NCI-H187 treated with DMSO at 0.1 percent for 48 hours (cell line): ENCODE results near the gene TEX14.
A peak's percentile ranks its signal among the peaks of the same experiment; 100 is the strongest.

Experiments used
- DNase-seq: peaks from one replicate; lab custom pipeline; 2025; lab: John Stamatoyannopoulos, UW

Gene TEX14

DNA sequence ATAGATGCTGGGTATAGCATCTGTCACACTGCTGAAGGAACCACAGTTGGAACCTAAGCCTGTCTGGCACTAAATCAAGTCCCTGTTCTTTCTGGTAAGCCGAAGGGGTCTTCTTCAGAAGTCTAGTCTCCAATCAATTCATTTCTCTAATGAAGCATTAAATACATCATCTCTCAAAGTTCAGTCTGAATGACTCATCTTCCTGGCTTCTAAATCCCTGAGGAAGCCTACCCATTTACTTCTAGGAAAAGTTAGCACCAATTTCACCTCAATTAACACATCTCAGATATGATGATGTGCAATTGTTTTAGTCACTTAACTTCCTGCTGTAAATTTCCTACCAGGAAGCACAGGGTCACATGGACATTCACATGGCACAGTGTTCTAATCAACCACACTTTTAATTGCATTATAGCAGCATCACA, 49.9 kb downstream of the TEX14 start:
- DNase-seq, result no peak

- no peak for DNase-seq
Observed at GRCh38 chr17:58640202-58640601, 51.6 kb downstream of the TEX14 start.

- DNase-seq, result no peak
Observed at GRCh38 chr17:58639681-58640080, 52.2 kb downstream of the TEX14 start.

DNA sequence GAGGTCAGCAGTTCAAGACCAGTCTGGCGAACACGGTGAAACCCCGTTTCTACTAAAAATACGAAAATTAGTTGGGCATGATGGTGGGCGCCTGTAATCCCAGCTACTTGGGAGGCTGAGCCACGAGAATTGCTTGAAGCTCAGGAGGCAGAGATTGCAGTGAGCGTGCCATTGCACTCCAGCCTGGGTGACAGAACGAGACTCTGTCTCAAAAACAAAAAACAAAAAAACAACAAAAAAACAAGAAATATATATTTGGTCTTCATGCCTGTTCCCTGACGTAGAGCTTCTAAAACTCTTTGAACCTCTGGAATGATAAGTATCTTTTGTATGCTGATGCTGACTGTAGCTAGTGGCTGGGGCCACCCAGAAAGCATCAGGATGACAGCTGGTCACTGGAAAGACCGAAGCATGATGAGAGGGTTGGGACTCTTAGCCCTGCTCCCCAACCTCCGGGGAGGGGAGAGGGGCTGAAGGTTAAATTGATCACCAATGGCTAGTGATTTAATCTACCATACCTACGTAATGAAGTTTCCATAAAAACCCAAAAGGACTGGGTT, 54.8 kb downstream of the TEX14 start:
- no peak for DNase-seq

DNA sequence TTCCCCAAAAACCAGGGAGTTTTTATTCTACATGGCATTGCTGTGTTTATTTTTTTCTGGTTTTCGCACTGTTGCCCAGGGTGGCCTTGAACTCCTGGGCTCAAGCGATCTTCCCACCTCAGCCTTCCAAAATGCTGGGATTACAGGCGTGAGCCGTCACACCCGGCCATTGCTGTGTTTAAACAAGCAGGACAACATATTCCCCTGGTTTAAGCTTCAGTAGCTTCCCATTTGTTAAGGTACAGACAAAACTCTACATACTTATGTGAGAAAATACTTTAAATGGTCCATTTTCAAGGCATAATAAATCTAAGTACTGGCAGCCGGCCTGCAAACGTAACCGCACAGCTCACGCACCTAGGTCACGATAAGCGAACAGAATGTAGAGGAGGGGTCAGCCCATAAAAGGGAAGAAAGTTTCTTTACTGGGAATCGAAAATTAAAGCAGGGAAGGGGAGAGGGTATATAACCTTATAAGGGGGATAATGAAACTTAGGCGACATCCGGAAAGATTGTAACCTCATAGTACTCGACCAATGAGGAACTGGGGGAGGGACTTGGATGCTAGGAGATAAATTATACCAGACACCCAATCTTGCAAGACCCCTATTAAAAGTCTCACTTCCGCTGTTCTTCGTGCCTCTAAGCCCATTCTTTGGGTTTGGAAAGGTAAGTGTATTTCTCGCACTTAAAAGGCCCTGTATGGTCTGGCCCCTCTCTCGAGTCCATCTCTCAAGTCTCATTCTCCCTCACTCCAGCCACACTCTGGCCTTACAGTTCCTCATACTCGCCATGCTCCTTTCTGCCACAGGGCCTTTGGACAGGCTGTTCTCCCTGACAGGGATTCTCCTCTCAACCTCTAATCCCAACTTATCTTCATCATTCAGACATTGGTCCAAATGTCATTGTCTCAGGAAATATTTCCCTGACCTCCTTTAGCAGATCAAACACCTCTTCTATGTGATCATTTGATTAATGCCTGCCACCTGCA, 59.2 kb downstream of the TEX14 start:
- no peak for DNase-seq

DNA sequence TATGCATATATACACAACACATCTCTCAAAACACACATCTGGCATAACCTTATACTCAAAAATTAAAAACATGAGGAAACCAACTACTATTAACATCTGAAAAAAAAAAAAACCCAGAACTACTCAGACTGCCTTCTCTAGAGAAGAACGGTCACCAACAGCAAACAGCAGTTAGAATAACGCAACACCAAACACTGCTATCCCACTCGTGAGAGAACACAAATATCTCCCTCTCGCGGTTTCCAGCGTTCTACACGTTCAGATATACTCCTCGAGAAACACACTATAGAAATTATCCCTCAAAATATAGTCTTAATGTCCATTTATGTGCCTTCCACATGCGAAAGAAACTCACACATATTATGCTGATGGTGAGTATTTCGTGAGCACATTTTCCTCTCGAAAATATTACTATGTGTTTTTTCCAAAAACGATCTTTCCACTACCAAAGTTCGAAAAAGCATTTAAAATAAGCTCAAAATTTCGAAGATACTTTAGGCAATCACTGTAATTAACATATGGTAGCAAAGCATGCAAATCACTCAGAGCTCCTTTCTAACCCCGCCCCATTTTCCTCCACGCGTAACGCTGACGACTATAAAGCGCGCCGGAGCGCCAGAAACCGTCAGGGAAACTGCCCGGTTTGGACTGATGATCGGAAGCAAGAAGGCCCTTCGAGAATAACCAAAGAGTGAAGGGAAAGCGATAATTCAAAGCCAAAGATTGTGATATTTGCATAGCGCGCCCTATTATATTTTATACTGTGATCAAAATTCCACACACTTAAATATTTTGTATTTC, 60.1 kb downstream of the TEX14 start:
- peak; percentile 71 for DNase-seq

- DNase-seq, result no peak
Observed at GRCh38 chr17:58630883-58631522, 60.8 kb downstream of the TEX14 start.

- DNase-seq, result no peak
Observed at GRCh38 chr17:58626905-58627304, 64.9 kb downstream of the TEX14 start.

GRCh38 chr17:58624751-58625150, 67.1 kb downstream of the TEX14 start:
- DNase-seq, result no peak

DNA sequence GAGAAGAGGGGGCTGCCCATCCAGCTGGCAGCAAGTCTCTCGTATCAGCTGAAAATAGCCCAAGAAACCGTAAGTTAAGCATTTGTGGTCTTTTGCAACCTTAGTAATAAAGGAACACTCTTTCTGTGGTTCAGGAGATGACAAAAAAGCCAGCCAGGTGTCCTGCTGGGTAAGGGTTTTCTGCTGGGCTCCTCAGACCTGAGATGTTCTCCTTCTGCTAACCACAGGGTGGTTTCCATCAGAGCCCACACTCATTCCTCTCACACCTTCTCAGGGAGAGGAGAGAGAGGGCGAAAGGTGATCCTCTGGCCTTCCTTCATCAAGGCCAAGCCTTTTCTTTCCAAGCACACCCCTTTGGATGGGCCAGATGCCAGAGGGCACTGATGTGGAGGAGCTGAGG, 70.7 kb downstream of the TEX14 start:
- no peak for DNase-seq

GRCh38 chr17:58618336-58618735, 73.5 kb downstream of the TEX14 start:
- DNase-seq, result no peak

DNA sequence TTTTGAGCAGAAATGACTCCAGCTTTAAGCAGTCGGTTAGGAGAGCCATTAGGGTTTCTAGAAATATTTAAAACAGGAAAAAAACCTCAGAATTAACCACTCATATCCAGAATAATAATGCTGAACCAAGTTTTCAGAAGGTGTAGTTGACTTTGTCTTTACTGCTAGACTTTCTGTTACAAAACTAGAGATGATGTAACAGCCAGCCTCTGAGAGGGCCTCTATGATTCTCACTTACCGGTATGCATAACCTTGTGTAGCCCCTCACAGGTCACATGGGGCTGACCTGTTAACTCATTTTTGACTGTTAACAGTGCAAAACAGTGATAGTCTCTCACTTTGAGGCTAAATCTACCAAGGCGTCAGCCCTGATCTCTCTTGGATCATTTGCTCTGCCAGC, 74.3 kb downstream of the TEX14 start:
- DNase-seq, result no peak

DNA sequence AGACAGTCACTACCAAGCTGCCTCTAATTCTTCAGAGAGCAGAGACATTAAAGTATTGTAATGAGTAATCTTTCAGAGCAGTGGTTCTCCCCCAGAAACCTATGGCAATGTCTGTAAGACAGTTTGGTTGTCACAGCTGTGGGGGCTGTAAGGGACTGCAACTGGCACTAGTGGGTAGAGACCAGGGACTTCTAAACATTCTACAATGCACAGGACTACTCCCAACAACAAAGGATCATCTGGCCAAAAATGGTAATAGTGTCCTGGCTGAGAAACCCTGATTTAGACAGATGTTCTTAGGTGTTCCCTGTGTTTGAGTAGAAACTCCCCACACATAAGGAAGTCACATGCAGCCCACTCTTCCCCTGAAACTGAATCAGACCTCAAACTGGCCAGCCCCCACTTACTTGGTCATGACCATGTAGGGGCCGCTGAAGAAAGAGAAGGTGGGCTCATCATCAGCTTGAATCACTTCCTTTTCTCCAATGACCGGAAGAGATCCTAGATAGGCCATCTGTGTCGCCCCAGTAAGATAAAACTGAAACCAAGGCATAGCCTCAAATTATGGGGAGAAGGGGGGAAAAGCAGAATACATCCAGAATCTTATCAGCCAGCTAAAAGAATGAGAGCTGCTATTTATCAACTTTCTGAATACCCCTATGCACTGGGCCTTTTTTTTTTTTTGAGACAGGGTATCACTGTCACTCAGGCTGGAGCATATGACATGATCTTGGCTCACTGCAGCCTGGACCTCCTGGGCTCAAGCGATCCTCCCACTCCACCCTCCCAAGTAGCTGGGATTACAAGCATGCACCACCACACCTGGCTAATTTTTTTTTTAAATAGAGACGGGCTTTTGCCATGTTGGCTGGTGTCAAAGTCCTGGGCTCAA, 75.8 kb downstream of the TEX14 start:
- DNase-seq, result no peak

DNA sequence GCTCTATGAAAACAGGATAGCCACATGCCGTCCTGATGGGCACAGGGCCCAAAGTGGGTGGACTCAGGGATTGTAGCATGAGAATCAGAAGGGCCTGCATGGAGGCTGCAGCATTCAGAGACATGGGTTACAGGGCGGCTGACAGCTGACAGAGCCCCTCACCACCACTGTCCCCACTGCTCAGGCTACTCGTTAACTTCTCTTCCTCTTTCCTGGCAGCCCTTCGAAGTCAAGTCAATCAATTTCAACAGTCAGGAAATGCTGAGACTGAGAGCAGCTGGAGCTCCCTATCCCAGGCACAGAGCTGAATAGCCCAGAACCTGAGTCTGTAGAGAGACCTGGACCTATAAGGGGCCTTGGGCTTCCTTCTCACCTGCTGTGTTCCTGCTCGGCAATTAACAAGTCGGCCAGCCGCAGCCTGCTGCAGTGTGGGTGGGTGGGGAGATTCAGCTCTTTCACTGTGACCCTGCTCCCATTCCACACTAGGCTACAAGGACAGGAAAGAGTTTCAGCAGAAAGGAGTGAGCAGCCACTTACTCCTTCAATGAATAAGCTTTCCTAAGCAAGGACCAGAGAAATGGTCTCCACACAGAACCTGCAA, 76.9 kb downstream of the TEX14 start:
- DNase-seq, result no peak

- DNase-seq, result no peak
Observed at GRCh38 chr17:58611331-58611730, 80.5 kb downstream of the TEX14 start.

DNA sequence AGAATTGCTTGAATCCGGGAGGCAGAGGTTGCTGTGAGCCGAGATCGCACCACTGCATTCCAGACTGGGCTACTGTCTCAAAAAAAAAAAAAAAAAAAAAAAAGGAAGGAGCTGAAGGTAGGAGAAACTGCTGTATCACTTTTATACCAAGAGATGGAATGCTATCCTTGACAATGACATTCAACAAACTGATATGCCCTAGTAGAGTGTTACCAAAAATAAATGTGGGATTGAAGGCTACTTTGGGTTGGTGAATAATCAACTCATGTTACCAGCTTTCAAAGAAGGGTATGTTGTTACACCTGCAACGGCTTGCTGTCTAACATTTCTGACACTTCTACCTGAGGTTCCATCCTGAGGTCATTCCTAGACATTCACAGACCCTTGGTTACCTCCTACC, 84.9 kb downstream of the TEX14 start:
- DNase-seq, result no peak

- DNase-seq, result no peak
Observed at GRCh38 chr17:58605986-58606385, 85.9 kb downstream of the TEX14 start.

- DNase-seq, result no peak
Observed at GRCh38 chr17:58605470-58605869, 86.4 kb downstream of the TEX14 start.

GRCh38 chr17:58601976-58602375, 89.9 kb downstream of the TEX14 start:
- DNase-seq, result no peak

GRCh38 chr17:58597371-58597770, 94.5 kb downstream of the TEX14 start:
- no peak for DNase-seq
